ENCODE data around the gene SHLD1.
"Not testable (repeated sequence)": the region's sequence is repeated elsewhere in the genome, so short reads cannot be mapped to it uniquely, and the experiment has no call there.

DNA sequence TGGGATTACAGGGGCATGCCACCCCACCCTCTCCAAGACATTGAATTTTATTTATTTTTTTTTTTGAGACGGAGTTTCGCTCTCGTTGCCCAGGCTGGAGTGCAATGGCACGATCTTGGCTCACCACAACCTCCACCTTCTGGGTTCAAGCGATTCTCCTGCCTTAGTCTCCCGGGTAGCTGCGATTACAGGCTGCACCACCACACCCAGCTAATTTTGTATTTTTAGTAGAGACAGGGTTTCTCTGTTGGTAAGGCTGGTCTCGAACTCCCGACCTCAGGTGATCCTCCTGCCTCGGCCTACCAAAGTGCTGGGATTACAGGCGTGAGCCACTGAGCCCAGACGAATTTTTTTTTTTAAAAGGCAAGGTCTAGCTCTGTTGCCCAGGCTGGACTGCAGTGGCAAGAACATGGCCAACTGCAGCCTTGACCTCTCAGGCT is 669 bp upstream of the SHLD1 start:
- not testable (repeated sequence) for TF ChIP-seq EZH2 (IDR thresholded peaks at IDR 0.05; ENCODE audit: low read depth)
- TF ChIP-seq, protein P1, sequence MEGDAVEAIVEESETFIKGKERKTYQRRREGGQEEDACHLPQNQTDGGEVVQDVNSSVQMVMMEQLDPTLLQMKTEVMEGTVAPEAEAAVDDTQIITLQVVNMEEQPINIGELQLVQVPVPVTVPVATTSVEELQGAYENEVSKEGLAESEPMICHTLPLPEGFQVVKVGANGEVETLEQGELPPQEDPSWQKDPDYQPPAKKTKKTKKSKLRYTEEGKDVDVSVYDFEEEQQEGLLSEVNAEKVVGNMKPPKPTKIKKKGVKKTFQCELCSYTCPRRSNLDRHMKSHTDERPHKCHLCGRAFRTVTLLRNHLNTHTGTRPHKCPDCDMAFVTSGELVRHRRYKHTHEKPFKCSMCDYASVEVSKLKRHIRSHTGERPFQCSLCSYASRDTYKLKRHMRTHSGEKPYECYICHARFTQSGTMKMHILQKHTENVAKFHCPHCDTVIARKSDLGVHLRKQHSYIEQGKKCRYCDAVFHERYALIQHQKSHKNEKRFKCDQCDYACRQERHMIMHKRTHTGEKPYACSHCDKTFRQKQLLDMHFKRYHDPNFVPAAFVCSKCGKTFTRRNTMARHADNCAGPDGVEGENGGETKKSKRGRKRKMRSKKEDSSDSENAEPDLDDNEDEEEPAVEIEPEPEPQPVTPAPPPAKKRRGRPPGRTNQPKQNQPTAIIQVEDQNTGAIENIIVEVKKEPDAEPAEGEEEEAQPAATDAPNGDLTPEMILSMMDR (conservative IDR thresholded peaks at IDR 0.05): not testable (repeated sequence)

Data from PC-9 (cell line).